Endothelial cell of umbilical vein (primary cell): ENCODE data around the gene ATP13A3. TPM values are rescaled to one million over a fixed set of nuclear protein-coding genes. Genes with fewer than 3 reads are reported as not detected.

Source experiments
- BruUV-seq: library from RNA; stranded (reverse); fragments of 400-500 nt; replicated peaks from 2 replicates; lab custom pipeline; 2021; lab: Mats Ljungman, UMichigan
- CTCF ChIA-PET: fragments of 300-600, 350-600 bp; sonication (Branson Sonifier 250); formaldehyde crosslinking; loops from one replicate; lab custom pipeline; 2021; ENCODE audit warnings: antibody characterized with exemption, inconsistent platforms; lab: Charles Lee
- POLR2A ChIA-PET: fragments of 300-600, 350-600 bp; sonication (Branson Sonifier 250); formaldehyde crosslinking; loops from one replicate; lab custom pipeline; 2021; ENCODE audit warnings: antibody characterized with exemption, inconsistent platforms; lab: Charles Lee
- DNase-seq: peaks from one replicate; pipeline ENCODE4 v3.0.0-alpha.2; 2011; ENCODE audit warnings: low read depth, low spot score
- FAIRE-seq: peaks from 2 replicates; lab custom pipeline; 2011; peaks lifted over from hg19 to GRCh38; lab: Jason Lieb, UNC
- H2AFZ ChIP-seq: 2 replicates; pipeline ENCODE4 v1.6.0; 2012; ENCODE audit warnings: low read depth, low read length, control low read depth, inconsistent platforms
- H3K27ac ChIP-seq: 2 replicates; pipeline ENCODE4 v1.5.1; 2011; ENCODE audit warnings: low read depth, mild to moderate bottlenecking, control low read depth, low read length, moderate library complexity; ENCODE audit not compliant: insufficient read depth
- H3K27me3 ChIP-seq, 2 experiments: 2 replicates each; pipeline versions ENCODE4 v1.6.0 to v1.6.1; 2011; ENCODE audit warnings: low read length in 2 of 2, mixed read lengths in 1 of 2; ENCODE audit not compliant: control insufficient read depth in 2 of 2, insufficient read depth in 2 of 2
- H3K36me3 ChIP-seq, 2 experiments: 2 replicates in 1 of 2; 3 replicates in 1 of 2; pipeline ENCODE4 v1.5.1; 2011; ENCODE audit warnings: low read length in 2 of 2, mild to moderate bottlenecking in 1 of 2, moderate library complexity in 1 of 2; ENCODE audit not compliant: control insufficient read depth in 2 of 2, insufficient read depth in 2 of 2; ENCODE audit errors: extremely low read depth in 1 of 2
- H3K4me1 ChIP-seq: 3 replicates; pipeline ENCODE4 v1.5.1; 2011; ENCODE audit warnings: mild to moderate bottlenecking, low read length; ENCODE audit not compliant: control insufficient read depth, insufficient read depth; ENCODE audit errors: extremely low read depth
- H3K4me2 ChIP-seq: 2 replicates; pipeline ENCODE4 v1.6.1; 2011; ENCODE audit warnings: low read length, control low read depth, mixed read lengths; ENCODE audit not compliant: insufficient read depth
- H3K4me3 ChIP-seq, 3 experiments: fragments of 200-600 bp in 1 of 3; sonication (generic), shearing (Covaris generic) in 1 of 3; replicated peaks in 1 of 3; 2 replicates each; pipeline ENCODE4 v1.5.1; 2011 to 2016; ENCODE audit warnings: control low read depth in 3 of 3, low read length in 3 of 3, mild to moderate bottlenecking in 2 of 3, inconsistent platforms in 1 of 3, low read depth in 1 of 3, moderate library complexity in 1 of 3; ENCODE audit not compliant: insufficient read depth in 1 of 3
- H3K79me2 ChIP-seq: 2 replicates; pipeline ENCODE4 v1.6.0; 2012; ENCODE audit warnings: low read length, inconsistent platforms; ENCODE audit not compliant: control insufficient read depth, insufficient read depth
- H3K9ac ChIP-seq: replicated peaks from 2 replicates; pipeline ENCODE3; 2011; ENCODE audit warnings: low read length, control low read depth; ENCODE audit not compliant: insufficient read depth; ENCODE audit errors: extremely low read depth
- H3K9me1 ChIP-seq: replicated peaks from 3 replicates; pipeline ENCODE4 v1.6.0; 2011; ENCODE audit warnings: mild to moderate bottlenecking, low read length; ENCODE audit not compliant: control insufficient read depth, insufficient read depth; ENCODE audit errors: extremely low read depth
- H3K9me3 ChIP-seq: replicated peaks from 2 replicates; pipeline ENCODE4 v1.5.1; 2012; ENCODE audit warnings: low read length, inconsistent platforms; ENCODE audit not compliant: control insufficient read depth, insufficient read depth
- H4K20me1 ChIP-seq: replicated peaks from 2 replicates; pipeline ENCODE3; 2011; ENCODE audit warnings: mild to moderate bottlenecking, low read length; ENCODE audit not compliant: control insufficient read depth, insufficient read depth; ENCODE audit errors: extremely low read depth
- EZH2 ChIP-seq: IDR thresholded peaks from 2 replicates; pipeline ENCODE4 v1.6.1; 2012; ENCODE audit warnings: borderline replicate concordance, low read depth, mild to moderate bottlenecking, moderate library complexity, low read length, inconsistent platforms; ENCODE audit not compliant: severe bottlenecking
- FOS ChIP-seq: IDR thresholded peaks from 2 replicates; pipeline ENCODE4 v1.6.1; 2011; ENCODE audit warnings: mild to moderate bottlenecking, low read length, moderate library complexity, borderline replicate concordance; ENCODE audit not compliant: insufficient read depth
- GATA2 ChIP-seq: IDR thresholded peaks from 2 replicates; pipeline ENCODE4 v1.7.0; 2011; ENCODE audit warnings: low read depth, mild to moderate bottlenecking, moderate library complexity, mixed read lengths, low read length; ENCODE audit not compliant: insufficient read length, insufficient read depth
- JUN ChIP-seq: IDR thresholded peaks from 2 replicates; pipeline ENCODE4 v1.6.1; 2011; ENCODE audit warnings: borderline replicate concordance, low read depth; ENCODE audit not compliant: insufficient read length, insufficient read depth
- MYC ChIP-seq: IDR thresholded peaks from one replicate; pipeline ENCODE4 v1.6.1; 2011; ENCODE audit warnings: mild to moderate bottlenecking, low read depth, low read length
- POLR2A ChIP-seq: IDR thresholded peaks from 2 replicates; pipeline ENCODE4 v1.6.1; 2012; ENCODE audit warnings: low read depth, mild to moderate bottlenecking, control low read depth, low read length
- POLR2AphosphoS5 ChIP-seq: IDR thresholded peaks from 2 replicates; pipeline ENCODE4 v1.6.1; 2012; ENCODE audit warnings: low read depth, mild to moderate bottlenecking, control low read depth, low read length, moderate library complexity; ENCODE audit not compliant: insufficient read depth
- dilution Hi-C: fragments of 300-500 bp; cut with MboI; formaldehyde crosslinking; loops from one replicate; pipeline ENCODE4 v1.15.0; 2019; ENCODE audit warnings: low sequenced_read_pairs; ENCODE audit not compliant: extremely low pct_ligation_motif_present
- intact Hi-C: fragments of 100-400 bp; cut with micrococcal nuclease; formaldehyde crosslinking; loops from one replicate; pipeline ENCODE4 v1.10.0; 2022
- polyA plus RNA-seq, 4 experiments: library from polyadenylated mRNA; depleted of rRNA in 3 of 4; stranded (reverse) in 3 of 4; unstranded in 1 of 4; fragments of >200 nt; gene quantifications; 2 replicates each; pipeline versions ENCODE4 v1.2.1 to v1.2.3, GENCODE V29; 2011 to 2012; ENCODE audit warnings: missing spikeins in 1 of 4
- total RNA-seq: library from RNA; stranded (reverse); gene quantifications from 2 replicates; pipeline ENCODE4 v1.2.3, GENCODE V29; 2021
- TF ChIP-seq, protein P1 (sequence below): IDR thresholded peaks from 2 replicates; pipeline ENCODE4 v1.6.1; 2011; ENCODE audit not compliant: insufficient read depth, insufficient read length
- TF ChIP-seq, protein P2 (sequence below), 2 donors: IDR thresholded peaks; 1 replicate in 1 of 2; 2 replicates in 1 of 2; pipeline ENCODE4 v1.5.1; 2011; ENCODE audit warnings: low read length in 2 of 2, mild to moderate bottlenecking in 2 of 2, moderate library complexity in 2 of 2, control low read depth in 1 of 2, inconsistent platforms in 1 of 2, low read depth in 1 of 2; ENCODE audit not compliant: insufficient read depth in 1 of 2; ENCODE audit errors: extremely low read depth in 1 of 2

The ATP13A3 gene
- total and polyA plus RNA-seq, 2 donors (not counting 3 experiments of a cell fraction or from before 2014, with no cell fraction given) = 12.0 to 59.0 TPM

DNA sequence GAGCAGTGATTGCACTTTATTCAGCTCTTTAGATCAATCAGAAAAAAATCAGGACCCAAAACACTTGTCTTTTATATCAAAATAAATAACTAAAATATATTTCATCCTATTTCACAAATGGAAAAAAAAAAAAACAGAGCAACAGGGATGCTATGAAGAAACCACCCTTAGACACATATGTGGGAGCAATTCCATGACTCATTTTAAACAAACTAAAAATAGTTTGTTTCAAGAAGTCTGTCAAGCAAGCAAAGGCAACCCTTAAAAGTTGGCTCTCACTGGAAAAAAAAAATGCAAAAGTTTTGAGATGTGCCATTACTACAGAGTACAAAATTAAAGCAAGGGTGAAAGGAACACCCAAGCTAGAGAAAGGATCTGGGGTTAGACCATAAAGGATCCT lies 5.7 kb downstream of the ATP13A3 start:
- CTCF ChIA-PET = interaction anchor here (1.3 to 1.5 kb wide), 2 partner anchors 9 to 113 kb away, joined by 6 read pairs; no protein-coding TSS in a partner anchor
- H3K79me2 ChIP-seq = peaks cover 88% of the 10 kb centered on the region
- H3K9me3 ChIP-seq = no peaks in the 10 kb centered on the region
- no peaks in the 10 kb centered on the region for H3K27me3 ChIP-seq
- H3K4me1 ChIP-seq = peaks cover 15% of the 10 kb centered on the region
- intact Hi-C loops (no loop called here), dilution Hi-C loops (no loop called here)
- H3K9ac ChIP-seq = no peak overlapping the region
- H3K4me2 ChIP-seq = no peak overlapping the region
- peaks cover 0 to 3% of the 10 kb centered on the region in 2 experiments for H3K36me3 ChIP-seq
- TF ChIP-seq POLR2A (no peak), JUN (no peak), EZH2 (no peak), MYC (no peak), FOS (no peak), POLR2AphosphoS5 (no peak), GATA2 (no peak)
- TF ChIP-seq, protein P1, sequence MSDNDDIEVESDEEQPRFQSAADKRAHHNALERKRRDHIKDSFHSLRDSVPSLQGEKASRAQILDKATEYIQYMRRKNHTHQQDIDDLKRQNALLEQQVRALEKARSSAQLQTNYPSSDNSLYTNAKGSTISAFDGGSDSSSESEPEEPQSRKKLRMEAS = no peak
- TF ChIP-seq, protein P2, sequence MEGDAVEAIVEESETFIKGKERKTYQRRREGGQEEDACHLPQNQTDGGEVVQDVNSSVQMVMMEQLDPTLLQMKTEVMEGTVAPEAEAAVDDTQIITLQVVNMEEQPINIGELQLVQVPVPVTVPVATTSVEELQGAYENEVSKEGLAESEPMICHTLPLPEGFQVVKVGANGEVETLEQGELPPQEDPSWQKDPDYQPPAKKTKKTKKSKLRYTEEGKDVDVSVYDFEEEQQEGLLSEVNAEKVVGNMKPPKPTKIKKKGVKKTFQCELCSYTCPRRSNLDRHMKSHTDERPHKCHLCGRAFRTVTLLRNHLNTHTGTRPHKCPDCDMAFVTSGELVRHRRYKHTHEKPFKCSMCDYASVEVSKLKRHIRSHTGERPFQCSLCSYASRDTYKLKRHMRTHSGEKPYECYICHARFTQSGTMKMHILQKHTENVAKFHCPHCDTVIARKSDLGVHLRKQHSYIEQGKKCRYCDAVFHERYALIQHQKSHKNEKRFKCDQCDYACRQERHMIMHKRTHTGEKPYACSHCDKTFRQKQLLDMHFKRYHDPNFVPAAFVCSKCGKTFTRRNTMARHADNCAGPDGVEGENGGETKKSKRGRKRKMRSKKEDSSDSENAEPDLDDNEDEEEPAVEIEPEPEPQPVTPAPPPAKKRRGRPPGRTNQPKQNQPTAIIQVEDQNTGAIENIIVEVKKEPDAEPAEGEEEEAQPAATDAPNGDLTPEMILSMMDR (IDR thresholded peaks at IDR 0.05; ENCODE audit: extremely low read depth in 1 of 2, insufficient read depth in 1 of 2, low read depth in 1 of 2, low read length in 2 of 2) = no peak
- no peaks in the 10 kb centered on the region for H3K9me1 ChIP-seq
- DNase-seq (no peak), FAIRE-seq (no peak)
- H3K27ac ChIP-seq = no peak overlapping the region
- POLR2A ChIA-PET = no interaction called here
- H2AFZ ChIP-seq = no peak overlapping the region
- H4K20me1 ChIP-seq = no peaks in the 10 kb centered on the region
- BruUV-seq = no TSS peak
- H3K4me3 ChIP-seq = no peak overlapping the region
